Naive thymus-derived CD4-positive, alpha-beta T cell (primary cell): ENCODE measurements around the gene RCAN1. TPM values are rescaled to one million over a fixed set of nuclear protein-coding genes. Genes with fewer than 3 reads are reported as not detected.

Source experiments
- ATAC-seq: fragments of 150-1000 bp; cut with Tn5 transposase; 2 replicates; pipeline ENCODE4 v1.10.0; 2021; ENCODE audit warnings: mild to moderate bottlenecking, moderate library complexity
- CTCF ChIA-PET: fragments of 350-600 bp; sonication (Branson Sonifier 250); formaldehyde crosslinking; loops from one replicate; lab custom pipeline; 2021; ENCODE audit warnings: antibody characterized with exemption; lab: Charles Lee
- POLR2A ChIA-PET: fragments of 350-600 bp; sonication (Branson Sonifier 250); formaldehyde crosslinking; loops from one replicate; lab custom pipeline; 2021; ENCODE audit warnings: antibody characterized with exemption, inconsistent platforms; lab: Charles Lee
- DNase-seq, 9 donors: peaks; one replicate each; pipeline versions ENCODE4 v3.0.0 to v3.0.0-alpha.2; 2020 to 2022; ENCODE audit warnings: mixed read lengths in 1 of 9
- H3K27ac ChIP-seq: one replicate; pipeline ENCODE4 v1.7.0; 2013; ENCODE audit warnings: mild to moderate bottlenecking, low read depth, low read length, moderate library complexity
- H3K27me3 ChIP-seq, 2 donors: one replicate each; pipeline ENCODE4 v1.7.0; 2013; ENCODE audit warnings: low read length in 2 of 2, mild to moderate bottlenecking in 2 of 2, moderate library complexity in 2 of 2; ENCODE audit not compliant: control insufficient read depth in 2 of 2, insufficient read depth in 2 of 2
- H3K36me3 ChIP-seq, 3 experiments: 1 replicate in 2 of 3; 2 replicates in 1 of 3; pipeline ENCODE4 v1.7.0; 2013; ENCODE audit warnings: low read length in 3 of 3, mild to moderate bottlenecking in 3 of 3, moderate library complexity in 1 of 3; ENCODE audit not compliant: insufficient read depth in 3 of 3, control insufficient read depth in 2 of 3
- H3K4me1 ChIP-seq, 2 donors: one replicate each; pipeline ENCODE4 v1.7.0; 2013; ENCODE audit warnings: low read length in 2 of 2, mild to moderate bottlenecking in 2 of 2, moderate library complexity in 1 of 2; ENCODE audit not compliant: control insufficient read depth in 2 of 2, insufficient read depth in 2 of 2
- H3K4me3 ChIP-seq: 2 replicates; pipeline ENCODE4 v1.7.0; 2013; ENCODE audit warnings: mild to moderate bottlenecking, low read length
- H3K9me3 ChIP-seq, 3 experiments: 1 replicate in 2 of 3; 2 replicates in 1 of 3; pipeline ENCODE4 v1.7.0; 2013; ENCODE audit warnings: low read length in 3 of 3; ENCODE audit not compliant: control insufficient read depth in 2 of 3
- H3K27ac Mint-ChIP-seq, 9 donors: one replicate each; pipeline ENCODE4 v1.8.0; 2020 to 2022; ENCODE audit warnings: mixed read lengths in 9 of 9, mild to moderate bottlenecking in 8 of 9, moderate library complexity in 5 of 9, inconsistent platforms in 2 of 9
- H3K27me3 Mint-ChIP-seq, 5 donors: one replicate each; pipeline ENCODE4 v1.8.0; 2021 to 2022; ENCODE audit warnings: mixed read lengths in 5 of 5, mild to moderate bottlenecking in 1 of 5
- H3K36me3 Mint-ChIP-seq, 5 donors: one replicate each; pipeline ENCODE4 v1.8.0; 2020 to 2022; ENCODE audit warnings: mixed read lengths in 5 of 5, mild to moderate bottlenecking in 3 of 5, inconsistent platforms in 1 of 5
- H3K4me1 Mint-ChIP-seq, 7 donors: one replicate each; pipeline ENCODE4 v1.8.0; 2020 to 2022; ENCODE audit warnings: mixed read lengths in 7 of 7, mild to moderate bottlenecking in 3 of 7, inconsistent platforms in 1 of 7
- H3K4me3 Mint-ChIP-seq, 10 donors: one replicate each; pipeline ENCODE4 v1.8.0; 2020 to 2022; ENCODE audit warnings: mild to moderate bottlenecking in 10 of 10, mixed read lengths in 10 of 10, moderate library complexity in 6 of 10, inconsistent platforms in 2 of 10
- H3K9me3 Mint-ChIP-seq, 11 donors: one replicate each; pipeline ENCODE4 v1.8.0; 2020 to 2022; ENCODE audit warnings: mixed read lengths in 11 of 11, mild to moderate bottlenecking in 4 of 11, inconsistent platforms in 1 of 11, moderate library complexity in 1 of 11
- intact Hi-C, 2 donors: fragments of 100-400 bp; cut with micrococcal nuclease; formaldehyde crosslinking; loops; one replicate each; pipeline ENCODE4 v1.15.1; 2023
- polyA plus RNA-seq, 2 donors: library from polyadenylated mRNA; unstranded; fragments of 300-500 nt; fragmentation: Illumina TruSeq; gene quantifications; one replicate each; pipeline ENCODE4 v1.2.3, GENCODE V29; 2021
- total RNA-seq, 6 experiments: library from RNA in 5 of 6; stranded (reverse) in 5 of 6; gene quantifications; 1 replicate in 5 of 6; 2 replicates in 1 of 6; pipeline ENCODE4 v1.2.3 and lab custom pipeline; 2021 to 2026

The RCAN1 gene
- total and polyA plus RNA-seq, 7 experiments from 2014 or later = 3.0 to 15.3 (median 5.0) TPM

- DNase-seq (no peak), ATAC-seq (no peak)
- POLR2A ChIA-PET = no interaction called here
- no peak overlapping the region for H3K4me3 ChIP-seq
- intact Hi-C loops = no loop called here
- H3K9me3 ChIP-seq = no peaks in the 10 kb centered on the region
- Mint-ChIP-seq H3K36me3 (peaks cover 0 to 14% (median 5%) of the 10 kb centered on the region in 5 donors), H3K4me1 (peaks cover 5 to 24% (median 20%) of the 10 kb centered on the region in 7 donors), H3K27me3 (no peaks in the 10 kb centered on the region), H3K9me3 (peaks cover 0 to 9% (median 0%) of the 10 kb centered on the region in 11 donors), H3K4me3 (no peak overlapping the region), H3K27ac (no peak overlapping the region)
- H3K27me3 ChIP-seq = no peaks in the 10 kb centered on the region
- H3K36me3 ChIP-seq = no peaks in the 10 kb centered on the region
- CTCF ChIA-PET = no interaction called here
- H3K27ac ChIP-seq = no peak overlapping the region
- H3K4me1 ChIP-seq = peaks cover 0 to 4% of the 10 kb centered on the region in 2 donors
Measured at GRCh38 chr21:34592120-34592955, 22.6 kb downstream of the RCAN1 start.

GRCh38 chr21:34590520-34590919 lies 24.4 kb downstream of the RCAN1 start:
- CTCF ChIA-PET = no interaction called here
- DNase-seq (no peak), ATAC-seq (no peak)
- peaks cover 0 to 25% (median 6%) of the 10 kb centered on the region in 11 donors for H3K9me3 Mint-ChIP-seq
- no peak overlapping the region for H3K27ac ChIP-seq
- H3K27me3 Mint-ChIP-seq = no peaks in the 10 kb centered on the region
- H3K4me1 ChIP-seq = peaks cover 0 to 4% of the 10 kb centered on the region in 2 donors
- H3K9me3 ChIP-seq = no peaks in the 10 kb centered on the region
- peaks cover 5 to 24% (median 20%) of the 10 kb centered on the region in 7 donors for H3K4me1 Mint-ChIP-seq
- intact Hi-C loops = no loop called here
- peaks cover 0 to 19% (median 10%) of the 10 kb centered on the region in 5 donors for H3K36me3 Mint-ChIP-seq
- H3K27ac Mint-ChIP-seq = peak overlapping the region in 1 of 9 donors; percentile 21
- no peaks in the 10 kb centered on the region for H3K36me3 ChIP-seq
- H3K27me3 ChIP-seq = no peaks in the 10 kb centered on the region
- POLR2A ChIA-PET = no interaction called here
- no peak overlapping the region for H3K4me3 ChIP-seq
- no peak overlapping the region for H3K4me3 Mint-ChIP-seq

DNA sequence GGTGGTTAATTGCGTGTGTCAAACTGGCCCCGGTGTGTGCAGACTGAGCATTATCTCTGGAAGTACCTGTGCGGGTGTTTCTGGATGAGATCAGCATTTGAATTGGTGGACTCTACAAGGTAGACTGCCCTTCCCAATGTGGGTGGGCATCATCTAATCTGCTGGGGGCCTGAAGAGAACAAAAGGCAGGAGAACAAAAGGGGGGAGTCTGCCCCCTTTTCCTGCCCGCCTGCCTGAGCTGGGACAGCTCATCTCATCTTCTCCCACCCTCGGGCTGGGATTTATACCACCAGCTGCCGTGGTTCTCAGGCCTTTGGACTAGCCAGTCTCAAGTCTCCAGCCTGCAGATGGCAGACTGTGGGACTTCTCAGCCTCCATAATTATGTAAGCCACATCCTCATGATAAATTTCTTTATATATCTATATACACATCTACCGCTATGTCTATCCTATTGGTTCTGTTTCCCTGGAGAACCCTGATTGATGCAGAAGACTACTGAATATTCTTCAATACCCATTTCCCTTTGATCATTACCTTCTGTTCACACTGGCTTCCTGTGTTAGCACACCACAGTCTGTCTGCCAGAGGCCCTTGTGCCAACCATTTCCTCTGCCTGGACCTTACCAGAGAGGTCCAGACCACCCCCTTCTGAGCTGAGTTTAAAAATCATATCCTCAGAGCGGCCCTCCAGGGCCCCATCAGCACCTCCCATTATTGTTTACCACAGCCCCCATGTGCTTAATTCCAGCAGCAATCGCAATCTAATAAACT lies 25.2 kb downstream of the RCAN1 start:
- CTCF ChIA-PET = no interaction called here
- ATAC-seq (peak; percentile 45), DNase-seq (peak in 1 of 9 donors; percentile 3)
- Histone ChIP-seq H3K9me3 (no peaks in the 10 kb centered on the region), H3K27me3 (no peaks in the 10 kb centered on the region), H3K4me1 (peaks cover 0 to 4% of the 10 kb centered on the region in 2 donors), H3K4me3 (no peak overlapping the region), H3K27ac (no peak overlapping the region), H3K36me3 (no peaks in the 10 kb centered on the region)
- peaks cover 0 to 26% (median 6%) of the 10 kb centered on the region in 11 donors for H3K9me3 Mint-ChIP-seq
- POLR2A ChIA-PET = no interaction called here
- peaks cover 0 to 19% (median 10%) of the 10 kb centered on the region in 5 donors for H3K36me3 Mint-ChIP-seq
- intact Hi-C loops = no loop called here
- peak overlapping the region in 1 of 10 donors; percentile 35 for H3K4me3 Mint-ChIP-seq
- peaks cover 5 to 24% (median 20%) of the 10 kb centered on the region in 7 donors for H3K4me1 Mint-ChIP-seq
- H3K27me3 Mint-ChIP-seq = no peaks in the 10 kb centered on the region
- H3K27ac Mint-ChIP-seq = no peak overlapping the region

- Mint-ChIP-seq H3K27ac (no peak overlapping the region), H3K27me3 (no peaks in the 10 kb centered on the region), H3K4me1 (peaks cover 6 to 25% (median 13%) of the 10 kb centered on the region in 7 donors), H3K9me3 (peaks cover 0 to 26% (median 6%) of the 10 kb centered on the region in 11 donors), H3K36me3 (peaks cover 0 to 19% (median 10%) of the 10 kb centered on the region in 5 donors), H3K4me3 (no peak overlapping the region)
- Histone ChIP-seq H3K27me3 (no peaks in the 10 kb centered on the region), H3K9me3 (no peaks in the 10 kb centered on the region), H3K4me1 (no peaks in the 10 kb centered on the region), H3K4me3 (no peak overlapping the region), H3K36me3 (no peaks in the 10 kb centered on the region), H3K27ac (no peak overlapping the region)
- ATAC-seq (no peak), DNase-seq (no peak)
- CTCF ChIA-PET = no interaction called here
- intact Hi-C loops = no loop called here
- POLR2A ChIA-PET = no interaction called here
Measured at GRCh38 chr21:34583926-34584563, 30.9 kb downstream of the RCAN1 start.

DNA sequence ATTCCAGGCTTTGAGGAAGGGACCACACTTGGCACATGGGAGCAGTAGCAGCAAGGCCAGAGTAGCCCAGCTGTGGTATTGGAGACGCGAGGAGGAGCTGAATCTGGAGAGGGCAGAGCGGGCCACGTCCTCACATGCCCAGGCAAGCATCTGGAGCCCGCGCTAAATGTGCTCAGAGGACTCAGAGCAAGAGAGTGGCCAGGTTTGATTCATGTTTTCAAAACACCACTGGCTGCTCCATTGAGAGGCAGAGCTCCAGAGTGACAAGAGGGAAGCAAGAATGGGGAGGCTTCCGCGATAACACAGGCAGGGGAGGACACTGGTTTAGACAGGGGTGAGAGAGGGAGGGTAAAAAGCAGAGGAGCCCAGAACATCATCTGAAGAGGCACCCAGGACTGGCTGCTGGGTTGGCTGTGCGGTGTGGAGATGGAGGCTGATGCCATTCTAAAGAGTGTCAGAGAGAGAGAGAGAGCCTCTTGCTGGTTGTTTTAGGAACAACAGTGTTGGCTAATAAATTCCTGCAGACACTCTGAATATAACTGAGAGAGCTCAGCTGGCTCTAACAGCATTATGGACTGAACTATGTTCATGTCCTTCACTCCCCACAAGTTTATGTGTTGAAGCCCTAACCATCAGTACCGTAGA lies 32.3 kb downstream of the RCAN1 start:
- Mint-ChIP-seq H3K4me3 (no peak overlapping the region), H3K27me3 (no peaks in the 10 kb centered on the region), H3K27ac (no peak overlapping the region), H3K9me3 (peaks cover 0 to 23% (median 6%) of the 10 kb centered on the region in 11 donors), H3K36me3 (peaks cover 0 to 10% (median 5%) of the 10 kb centered on the region in 5 donors), H3K4me1 (peaks cover 6 to 19% (median 10%) of the 10 kb centered on the region in 7 donors)
- ATAC-seq = peak; percentile 72
- Histone ChIP-seq H3K36me3 (no peaks in the 10 kb centered on the region), H3K4me3 (no peak overlapping the region), H3K9me3 (no peaks in the 10 kb centered on the region), H3K4me1 (no peaks in the 10 kb centered on the region), H3K27me3 (no peaks in the 10 kb centered on the region), H3K27ac (no peak overlapping the region)
- POLR2A ChIA-PET = no interaction called here
- CTCF ChIA-PET = no interaction called here
- intact Hi-C loops = no loop called here
- no peak for DNase-seq

DNA sequence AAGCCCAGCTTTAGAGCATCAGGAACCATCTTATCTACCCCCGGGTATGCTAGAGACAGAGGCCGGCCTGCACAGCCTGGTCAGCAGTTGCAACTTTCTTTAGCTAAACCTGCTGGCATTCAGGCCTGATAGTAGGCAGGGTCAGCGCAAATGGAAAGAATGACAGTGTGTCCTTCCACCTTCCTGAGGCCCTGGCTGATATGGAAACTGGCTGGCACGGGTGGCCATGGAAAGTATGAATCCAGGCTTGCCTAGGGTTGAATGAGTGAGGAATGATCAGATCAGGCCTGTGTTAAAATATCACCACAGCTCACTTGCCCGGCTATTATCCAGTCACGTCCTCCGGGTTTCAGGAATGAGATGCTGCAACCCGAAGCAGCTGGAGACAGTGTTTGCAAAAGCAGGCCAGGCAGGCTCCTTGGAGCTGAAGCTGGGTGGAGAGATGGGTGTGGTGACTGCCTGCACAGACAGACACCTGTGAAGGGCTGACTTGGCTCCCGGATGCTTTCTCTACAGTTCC lies 34.7 kb downstream of the RCAN1 start:
- Histone ChIP-seq H3K27ac (no peak overlapping the region), H3K4me3 (no peak overlapping the region), H3K36me3 (no peaks in the 10 kb centered on the region), H3K27me3 (no peaks in the 10 kb centered on the region), H3K4me1 (no peaks in the 10 kb centered on the region), H3K9me3 (no peaks in the 10 kb centered on the region)
- Mint-ChIP-seq H3K9me3 (no peaks in the 10 kb centered on the region), H3K4me1 (peaks cover 6 to 19% (median 11%) of the 10 kb centered on the region in 7 donors), H3K27ac (no peak overlapping the region), H3K4me3 (no peak overlapping the region), H3K27me3 (no peaks in the 10 kb centered on the region), H3K36me3 (peaks cover 0 to 15% (median 4%) of the 10 kb centered on the region in 5 donors)
- ChIA-PET POLR2A (no interaction called here), CTCF (no interaction called here)
- intact Hi-C loops = no loop called here
- DNase-seq (no peak), ATAC-seq (no peak)
